Gastroesophageal sphincter (tissue), 3 donors: ENCODE data around the gene CEMIP.

ENCODE experiments used
- CTCF ChIP-seq, 4 experiments: fragments of 200-600 bp in 2 of 4; fragments of 450-650 bp in 2 of 4; sonication (generic) in 1 of 4; IDR thresholded peaks; one replicate each; pipeline ENCODE4 v1.5.1; 2017 to 2019; ENCODE audit warnings: antibody characterized with exemption in 4 of 4, mild to moderate bottlenecking in 2 of 4, moderate library complexity in 2 of 4
- EP300 ChIP-seq: sonication (generic); formaldehyde crosslinking; IDR thresholded peaks from one replicate; pipeline ENCODE4 v1.6.1; 2017; ENCODE audit warnings: antibody characterized with exemption, mild to moderate bottlenecking
- POLR2A ChIP-seq, 2 donors: fragments of 450-650 bp; IDR thresholded peaks; one replicate each; pipeline ENCODE4 v1.6.1; 2017; ENCODE audit warnings: antibody characterized with exemption in 2 of 2, mild to moderate bottlenecking in 2 of 2, moderate library complexity in 1 of 2
- POLR2AphosphoS5 ChIP-seq: sonication (generic); formaldehyde crosslinking; IDR thresholded peaks from one replicate; pipeline ENCODE4 v1.6.1; 2017; ENCODE audit warnings: antibody characterized with exemption

GRCh38 chr15:80811781-80812315 lies 32.7 kb downstream of the CEMIP start:
- TF ChIP-seq CTCF (IDR thresholded peaks at IDR 0.05) (no peak), POLR2AphosphoS5 (no peak), EP300 (no peak), POLR2A (IDR thresholded peaks at IDR 0.05) (no peak)
